Esophagus muscularis mucosa (tissue), 4 donors: ENCODE results near the gene TMEM235.

Experiments
- CTCF ChIP-seq, 3 experiments: fragments of 200-600 bp in 2 of 3; fragments of 450-650 bp in 1 of 3; sonication (generic) in 2 of 3; IDR thresholded peaks; one replicate each; pipeline ENCODE4 v1.5.1; 2017 to 2019; ENCODE audit warnings: antibody characterized with exemption in 3 of 3, mild to moderate bottlenecking in 2 of 3, moderate library complexity in 1 of 3
- EP300 ChIP-seq: sonication (generic); formaldehyde crosslinking; IDR thresholded peaks from one replicate; pipeline ENCODE4 v1.6.1; 2017; ENCODE audit warnings: antibody characterized with exemption
- POLR2A ChIP-seq: fragments of 450-650 bp; IDR thresholded peaks from one replicate; pipeline ENCODE4 v1.6.1; 2017; ENCODE audit warnings: antibody characterized with exemption, moderate library complexity, mild to moderate bottlenecking, low read depth
- POLR2AphosphoS5 ChIP-seq, 2 donors: sonication (generic); formaldehyde crosslinking; IDR thresholded peaks; one replicate each; pipeline ENCODE4 v1.6.1; 2017; ENCODE audit warnings: antibody characterized with exemption in 2 of 2

GRCh38 chr17:78197147-78197832, 34.1 kb upstream of the TMEM235 start:
- TF ChIP-seq CTCF (IDR thresholded peaks at IDR 0.05) (no peak), POLR2A (no peak), EP300 (no peak), POLR2AphosphoS5 (IDR thresholded peaks at IDR 0.05) (no peak)
